Endothelial cell of hepatic sinusoid (primary cell): Measurements from ENCODE around the gene FNDC3A.

Experiments
- in situ Hi-C: cut with HindIII; loops from 2 replicates; pipeline ENCODE4 v1.10.0; 2017; ENCODE audit warnings: low sequenced_read_pairs

Gene FNDC3A

GRCh38 chr13:49210669-49211068 lies 235.0 kb downstream of the FNDC3A start:
- in situ Hi-C loops, result no loop called here

GRCh38 chr13:49213539-49213938 lies 237.8 kb downstream of the FNDC3A start:
- in situ Hi-C loops, result no loop called here

DNA sequence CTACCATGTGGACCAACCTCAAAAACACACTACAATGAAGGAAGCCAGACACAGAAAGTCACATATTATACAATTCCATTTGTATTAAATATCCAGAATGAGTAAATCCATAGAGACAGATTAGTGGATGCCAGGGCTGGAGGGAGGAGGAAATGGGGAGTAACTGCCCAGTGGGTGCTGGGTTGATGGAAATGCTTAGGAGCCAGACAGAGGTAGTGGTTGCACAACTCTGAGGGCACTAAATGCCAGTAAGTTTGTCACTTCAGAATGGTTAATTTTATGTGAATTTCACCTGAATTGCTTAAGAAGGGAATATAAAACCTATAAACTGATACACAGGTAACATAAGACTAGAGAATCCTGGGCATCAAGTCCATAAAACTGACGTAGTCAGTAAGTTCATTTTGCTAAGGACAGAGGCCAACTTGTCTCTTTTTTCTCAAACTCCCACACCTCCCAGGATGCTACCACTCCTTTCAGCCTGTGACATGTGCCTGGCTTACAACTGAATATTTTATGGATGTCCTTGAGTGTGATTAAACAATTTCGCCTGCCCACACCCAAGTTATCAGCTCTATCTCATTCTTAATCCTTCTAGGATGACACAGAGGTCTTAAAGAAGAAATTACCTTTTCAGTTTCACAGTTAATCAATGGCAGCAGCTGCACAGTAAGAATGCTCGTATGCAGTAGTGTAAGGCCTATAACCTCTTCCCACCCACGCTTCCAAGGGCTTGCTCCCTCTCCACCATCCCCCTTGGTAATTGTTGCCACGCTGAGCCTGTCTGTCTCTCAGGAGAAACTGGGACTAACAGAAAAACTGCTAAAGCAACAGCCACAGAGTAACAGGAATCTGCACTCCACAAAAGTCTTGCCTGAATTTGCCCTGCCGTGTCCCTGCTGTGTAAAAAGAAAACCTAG lies 238.5 kb downstream of the FNDC3A start:
- in situ Hi-C loops, result no loop called here

GRCh38 chr13:49214917-49215376 lies 239.2 kb downstream of the FNDC3A start:
- in situ Hi-C loops, result loop anchor here (5.0 kb wide), 1 partner anchor 67 kb away; no protein-coding TSS in a partner anchor

GRCh38 chr13:49216334-49216733 lies 240.6 kb downstream of the FNDC3A start:
- in situ Hi-C loops, result loop anchor here (5.0 kb wide), 1 partner anchor 66 kb away; no protein-coding TSS in a partner anchor

- in situ Hi-C loops, result loop anchor here (5.0 kb wide), 1 partner anchor 64 kb away; no protein-coding TSS in a partner anchor
Measured at GRCh38 chr13:49217962-49218492, 242.3 kb downstream of the FNDC3A start.

- in situ Hi-C loops, result loop anchor here (5.0 kb wide), 1 partner anchor 64 kb away; no protein-coding TSS in a partner anchor
Measured at GRCh38 chr13:49218493-49219051, 242.9 kb downstream of the FNDC3A start.

DNA sequence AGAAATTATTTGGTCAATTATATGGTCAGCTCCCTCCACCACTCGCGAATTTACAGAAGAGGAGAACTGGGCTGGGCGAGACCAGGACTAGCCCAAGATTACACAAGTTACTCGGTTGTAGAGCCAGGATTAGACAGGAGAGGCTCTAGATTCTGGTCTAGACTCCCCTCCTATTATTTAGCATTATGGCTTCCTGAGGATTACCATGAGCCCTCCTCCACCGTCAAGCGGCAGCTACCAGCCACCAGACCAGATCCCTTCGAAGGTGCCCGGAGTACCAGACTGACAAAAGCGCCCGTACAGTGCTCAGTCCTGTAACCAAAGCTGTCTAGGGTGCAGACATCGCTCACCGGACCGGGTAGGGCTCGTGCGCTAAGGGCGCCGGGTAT lies 243.9 kb downstream of the FNDC3A start:
- in situ Hi-C loops, result loop anchor here (5.0 kb wide), 1 partner anchor 63 kb away; no protein-coding TSS in a partner anchor

- in situ Hi-C loops, result no loop called here
Measured at GRCh38 chr13:49220036-49220855, 244.5 kb downstream of the FNDC3A start, which contains the start of gene MLNR. TSS of gene MLNR (plus strand) at chr13:49220338. CDS start at chr13:49220338, 0 bp downstream.

DNA sequence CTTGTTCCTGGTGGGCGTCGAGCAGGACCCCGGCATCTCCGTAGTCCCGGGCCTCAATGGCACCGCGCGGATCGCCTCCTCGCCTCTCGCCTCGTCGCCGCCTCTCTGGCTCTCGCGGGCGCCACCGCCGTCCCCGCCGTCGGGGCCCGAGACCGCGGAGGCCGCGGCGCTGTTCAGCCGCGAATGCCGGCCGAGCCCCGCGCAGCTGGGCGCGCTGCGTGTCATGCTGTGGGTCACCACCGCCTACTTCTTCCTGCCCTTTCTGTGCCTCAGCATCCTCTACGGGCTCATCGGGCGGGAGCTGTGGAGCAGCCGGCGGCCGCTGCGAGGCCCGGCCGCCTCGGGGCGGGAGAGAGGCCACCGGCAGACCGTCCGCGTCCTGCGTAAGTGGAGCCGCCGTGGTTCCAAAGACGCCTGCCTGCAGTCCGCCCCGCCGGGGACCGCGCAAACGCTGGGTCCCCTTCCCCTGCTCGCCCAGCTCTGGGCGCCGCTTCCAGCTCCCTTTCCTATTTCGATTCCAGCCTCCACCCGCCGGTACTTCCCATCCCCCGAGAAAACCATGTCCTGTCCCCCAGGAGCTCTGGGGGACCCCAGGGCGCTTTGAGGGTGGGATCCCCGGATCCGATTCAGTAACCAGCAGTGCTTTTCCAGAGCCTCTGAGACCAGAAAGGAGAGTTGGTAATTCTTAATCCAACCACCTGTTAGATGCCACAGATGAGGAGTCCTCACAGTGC lies 245.3 kb downstream of the FNDC3A start:
- in situ Hi-C loops, result no loop called here

DNA sequence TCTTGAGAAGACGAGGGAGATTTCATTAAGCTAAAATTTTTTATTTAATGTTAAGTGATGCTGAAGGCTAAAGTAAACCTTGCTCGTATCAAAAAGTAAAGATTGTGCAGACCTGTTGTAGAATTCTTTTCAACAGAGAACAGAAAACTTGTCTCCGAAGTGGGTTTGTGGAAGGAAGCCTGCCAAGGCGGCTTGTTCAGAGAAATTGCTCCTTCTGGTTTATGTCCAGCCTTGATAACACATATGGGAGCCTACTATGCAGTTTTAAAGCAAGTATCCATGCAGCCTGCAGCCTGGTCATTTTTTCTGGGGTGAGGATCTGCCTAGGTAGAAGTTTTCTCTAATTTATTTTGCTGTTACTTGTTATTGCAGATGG lies 245.9 kb downstream of the FNDC3A start:
- in situ Hi-C loops, result no loop called here

- in situ Hi-C loops, result no loop called here
Measured at GRCh38 chr13:49225223-49226042, 249.7 kb downstream of the FNDC3A start.

GRCh38 chr13:49226613-49227012 lies 250.9 kb downstream of the FNDC3A start:
- in situ Hi-C loops, result no loop called here

- in situ Hi-C loops, result no loop called here
Measured at GRCh38 chr13:49234741-49235140, 259.0 kb downstream of the FNDC3A start.

- in situ Hi-C loops, result no loop called here
Measured at GRCh38 chr13:49235856-49236431, 260.2 kb downstream of the FNDC3A start.

GRCh38 chr13:49238621-49239020 lies 262.9 kb downstream of the FNDC3A start:
- in situ Hi-C loops, result no loop called here

GRCh38 chr13:49240017-49240416 lies 264.3 kb downstream of the FNDC3A start:
- in situ Hi-C loops, result no loop called here

DNA sequence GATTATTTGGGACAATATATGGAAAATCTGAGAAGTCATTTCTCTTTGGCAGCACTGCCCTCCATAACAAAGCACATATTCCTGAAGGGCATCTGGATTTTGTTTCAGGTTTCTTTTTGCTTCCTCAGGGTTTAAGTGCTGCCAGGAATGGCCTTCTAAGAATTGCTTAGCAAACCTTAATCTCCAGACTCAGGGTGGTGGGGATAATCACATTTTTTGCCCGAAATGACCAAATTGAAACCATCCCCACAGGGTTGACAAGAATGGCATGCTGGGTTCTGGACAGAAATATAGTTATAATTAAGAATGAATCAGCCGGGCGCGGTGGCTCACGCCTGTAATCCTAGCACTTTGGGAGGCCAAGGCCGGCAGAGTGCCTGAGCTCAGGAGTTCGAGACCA lies 265.6 kb downstream of the FNDC3A start:
- in situ Hi-C loops, result no loop called here

DNA sequence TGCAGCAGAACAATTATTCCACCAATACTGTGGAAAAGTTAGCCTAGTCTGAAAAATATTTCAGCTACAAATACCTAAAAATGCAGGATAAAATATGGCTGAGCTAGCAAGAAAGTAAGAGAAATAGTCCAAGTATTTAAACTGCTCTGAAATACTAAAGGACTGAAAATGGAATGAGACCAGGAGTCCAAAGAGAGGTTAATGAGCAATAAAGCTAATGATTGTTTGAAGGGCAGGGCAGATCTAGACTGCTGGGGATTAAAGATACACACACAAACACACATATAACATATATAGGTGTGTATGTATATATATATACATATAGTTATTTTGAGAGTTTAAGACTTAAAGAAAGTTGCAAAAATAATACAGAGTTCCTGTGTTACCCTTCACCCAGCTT lies 269.4 kb downstream of the FNDC3A start:
- in situ Hi-C loops, result no loop called here
